IPS DF 19.7 (cell line): ENCODE data around the gene SLC12A4.

Experiments used
- DNase-seq: peaks from one replicate; pipeline ENCODE4 v3.0.0-alpha.2; 2013; ENCODE audit warnings: low read depth, low spot score

SLC12A4 gene

DNA sequence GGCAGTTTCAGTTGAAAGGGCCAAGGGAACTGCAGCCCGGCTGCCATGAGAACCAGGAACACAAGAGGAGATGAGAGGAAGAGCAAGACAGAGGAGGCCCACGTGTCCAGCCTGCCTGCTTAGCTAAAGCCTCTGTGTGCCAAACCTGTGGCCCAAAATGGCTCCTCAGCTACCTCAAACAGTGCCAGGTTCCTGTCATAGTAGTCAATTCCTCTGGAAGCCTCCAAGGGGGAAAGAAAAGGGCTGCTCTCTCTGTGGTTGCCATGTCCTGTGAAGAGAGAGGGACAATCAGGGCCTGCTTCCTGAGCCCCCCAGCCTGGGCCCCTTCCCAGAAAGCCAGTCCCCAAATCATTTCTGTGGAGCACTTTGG is 5.2 kb downstream of the SLC12A4 start:
- no peak for DNase-seq

DNA sequence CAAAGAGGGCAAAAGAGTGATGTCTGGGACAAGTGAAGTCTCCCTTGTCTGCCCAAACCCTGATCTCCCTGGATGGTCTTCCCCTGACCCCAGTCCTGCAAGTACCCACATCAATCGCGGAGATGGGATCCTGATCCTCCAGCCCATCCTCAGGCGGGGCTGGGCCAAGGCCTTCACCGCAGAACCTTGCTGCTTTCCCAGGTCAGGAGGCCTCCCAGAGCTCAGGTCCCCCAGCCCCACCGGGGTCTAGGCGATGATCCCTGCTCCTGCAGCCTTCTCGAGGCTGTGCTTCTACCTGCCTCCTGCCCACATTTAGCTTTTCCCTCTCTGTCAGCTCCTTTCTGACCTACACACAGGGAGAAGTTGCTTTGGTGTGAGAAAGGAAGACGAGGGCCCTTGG is 6.3 kb downstream of the SLC12A4 start:
- DNase-seq: no peak

DNA sequence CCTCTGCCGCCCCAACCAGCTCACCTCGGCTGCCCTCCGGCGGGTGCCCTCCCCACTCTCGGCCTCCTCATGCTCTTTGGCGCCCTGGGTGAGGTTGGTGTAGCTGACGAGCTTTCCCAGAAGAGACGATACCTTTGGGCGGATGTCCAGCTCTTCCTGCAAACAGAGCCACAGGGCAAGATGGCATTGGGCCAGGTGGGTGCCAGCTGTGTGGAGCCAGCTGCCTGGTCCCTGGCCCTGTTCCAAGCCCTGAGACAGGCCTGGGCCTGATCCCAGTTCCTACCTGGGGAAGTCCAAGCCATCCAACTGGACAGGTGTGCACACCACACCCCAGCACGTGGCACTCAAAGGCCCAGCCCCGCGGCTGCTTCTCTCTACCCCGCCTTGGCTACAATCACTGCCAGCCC is 6.9 kb downstream of the SLC12A4 start:
- DNase-seq: no peak

- DNase-seq: no peak
Measured at GRCh38 chr16:67959536-67960329, 8.7 kb downstream of the SLC12A4 start.

DNA sequence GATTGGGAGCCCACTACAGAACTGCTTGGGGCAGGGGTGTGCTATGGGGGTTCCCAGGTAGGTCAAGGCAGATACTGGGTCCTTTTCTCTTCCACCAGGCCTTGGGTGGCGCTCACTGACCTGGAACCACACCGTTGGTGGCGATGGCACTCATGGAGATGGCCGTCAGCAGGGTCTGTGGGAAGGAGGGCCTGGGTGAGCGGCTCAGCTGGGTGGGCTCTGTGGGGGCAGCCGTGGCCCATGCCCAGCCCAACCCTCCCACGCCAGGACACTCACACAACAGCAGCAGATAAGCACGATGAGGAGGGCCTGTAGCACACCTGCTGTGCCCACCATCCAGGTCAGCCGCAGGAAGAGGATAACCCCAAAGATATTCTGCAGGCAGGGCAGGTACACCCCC is 10.8 kb downstream of the SLC12A4 start:
- no peak for DNase-seq

DNA sequence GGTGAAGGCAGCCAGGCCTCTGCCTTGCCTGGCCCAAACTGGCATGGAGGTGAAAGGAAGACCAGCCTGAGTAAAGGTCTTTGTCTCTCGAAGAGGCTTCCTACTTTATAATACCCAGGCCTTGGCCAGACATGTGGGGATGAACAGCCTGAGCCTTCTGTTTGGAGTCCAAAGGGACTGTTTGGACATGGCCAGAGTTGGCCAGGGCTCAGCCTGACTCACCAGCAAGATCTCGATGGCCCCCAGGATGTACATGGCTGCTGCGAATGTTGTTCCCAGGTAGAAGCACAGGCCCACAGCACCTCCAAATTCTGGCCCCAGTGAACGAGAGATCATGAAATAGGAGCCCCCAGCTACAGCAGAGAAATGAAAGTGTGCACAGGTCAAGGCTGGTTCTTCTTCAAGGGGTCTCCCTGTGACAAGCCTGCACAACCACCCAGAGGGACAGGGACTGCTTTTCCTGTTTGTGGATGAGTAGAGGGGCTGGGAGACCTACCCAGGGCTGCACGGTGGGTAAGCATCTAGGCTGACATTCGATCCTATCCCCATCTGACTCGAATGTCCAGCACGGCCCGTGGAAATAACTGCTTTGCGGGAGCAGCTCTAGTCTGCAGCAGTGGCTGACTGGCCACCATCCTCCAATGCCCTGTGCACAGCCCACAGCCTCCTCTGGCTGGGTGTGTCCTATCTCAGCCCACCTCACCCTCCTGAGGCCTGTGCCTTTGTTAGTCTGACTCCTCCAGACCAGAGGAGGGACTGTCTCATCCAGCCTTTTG is 13.8 kb downstream of the SLC12A4 start:
- DNase-seq: no peak

- DNase-seq: no peak
Measured at GRCh38 chr16:67953641-67954375, 14.6 kb downstream of the SLC12A4 start.

- no peak for DNase-seq
Measured at GRCh38 chr16:67951485-67951884, 17.0 kb downstream of the SLC12A4 start.

DNA sequence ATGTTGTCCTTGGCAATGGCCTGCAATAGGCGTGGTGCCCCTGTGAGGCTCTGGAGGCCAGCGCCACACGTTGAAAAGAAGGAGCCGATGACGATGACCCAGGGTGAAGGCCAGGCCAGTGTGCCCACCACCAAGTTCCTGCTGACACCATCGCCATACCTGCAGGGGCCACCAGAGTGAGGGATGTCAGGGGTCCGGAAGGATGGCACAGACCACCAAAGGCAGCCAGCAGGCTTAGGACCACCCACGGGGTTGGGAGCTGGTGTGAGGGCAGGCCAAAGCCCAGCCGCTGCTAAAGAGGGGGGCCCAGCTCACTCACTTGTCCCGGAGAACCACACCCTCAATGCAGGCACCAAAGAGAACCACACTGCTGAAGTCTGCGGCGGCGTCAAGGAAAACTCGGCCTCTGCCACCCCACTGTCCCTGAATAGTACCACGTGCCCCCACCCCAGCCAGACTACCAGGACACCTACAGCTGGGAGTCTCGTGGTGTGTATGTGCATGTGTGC is 18.0 kb downstream of the SLC12A4 start:
- DNase-seq: no peak

DNA sequence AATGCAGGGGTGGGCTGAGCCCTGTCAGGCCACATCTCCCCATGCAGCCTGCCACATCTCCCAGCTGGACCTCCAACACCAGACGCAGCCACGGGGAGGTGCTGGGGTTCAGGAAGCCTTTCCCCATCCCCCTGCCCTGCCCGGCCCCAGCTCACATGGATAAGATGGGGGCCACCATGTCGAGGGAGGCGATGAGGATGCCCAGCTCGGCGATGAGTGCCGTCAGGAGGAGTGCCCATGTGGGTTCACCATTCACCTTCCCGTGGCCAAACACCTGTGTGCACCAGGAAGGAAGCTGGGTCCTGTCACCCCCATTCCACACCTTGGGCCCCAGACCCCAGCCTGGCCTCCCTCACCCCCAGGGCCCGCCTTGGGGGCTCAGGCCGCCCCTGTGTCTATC is 18.8 kb downstream of the SLC12A4 start:
- no peak for DNase-seq

GRCh38 chr16:67948015-67948414 is 20.4 kb downstream of the SLC12A4 start:
- DNase-seq: no peak

DNA sequence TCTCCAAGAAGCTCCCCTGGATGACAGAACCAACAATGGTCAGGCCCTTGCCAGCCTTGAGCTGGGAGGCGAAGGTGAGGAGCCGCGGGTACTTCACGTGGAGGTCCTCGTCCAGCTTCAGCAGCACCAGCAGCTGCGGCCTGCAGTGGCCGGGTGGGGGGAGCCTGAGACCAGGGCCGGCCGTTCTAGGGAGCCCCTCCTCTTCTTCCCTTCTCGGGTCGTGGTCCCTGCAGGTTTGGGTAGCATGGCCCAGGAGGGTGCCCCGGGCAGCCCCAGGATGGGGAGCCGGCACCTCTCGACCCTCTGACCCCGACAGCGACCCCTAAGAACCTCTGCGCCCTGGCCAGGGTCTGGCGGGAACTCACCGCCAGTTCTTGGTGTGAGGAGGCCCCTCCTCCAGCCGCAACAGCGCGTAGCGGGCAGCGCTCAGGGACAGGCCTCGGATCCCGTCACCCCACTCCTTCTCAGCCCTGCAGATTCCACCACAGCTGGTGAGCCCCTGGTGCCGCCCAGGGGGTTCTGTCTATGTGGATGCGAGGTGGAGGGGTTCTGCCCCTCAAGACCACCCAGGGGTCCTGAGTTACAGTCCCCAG is 21.4 kb downstream of the SLC12A4 start:
- DNase-seq: no peak

DNA sequence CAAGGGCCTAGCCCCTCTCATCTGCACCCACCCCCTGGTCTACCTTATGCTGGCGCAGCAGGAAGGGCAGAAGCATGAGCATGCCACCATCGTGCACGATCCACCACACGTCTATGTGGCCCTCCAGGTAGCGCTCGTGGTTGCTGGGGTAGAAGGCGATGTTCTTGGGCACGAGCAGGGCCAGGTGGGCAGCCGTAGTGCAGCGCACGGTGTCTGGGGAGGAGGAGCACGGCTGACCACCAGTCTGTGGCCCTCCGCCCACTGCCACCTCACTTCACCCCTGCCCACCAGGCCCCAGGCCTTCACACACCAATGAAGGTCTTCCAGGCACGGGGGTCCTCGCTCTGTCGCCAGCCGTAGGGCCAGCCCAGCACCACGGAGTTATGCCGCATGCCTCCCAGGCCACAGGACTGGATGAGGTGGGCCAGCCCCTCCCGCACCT is 22.3 kb downstream of the SLC12A4 start:
- DNase-seq: no peak

DNA sequence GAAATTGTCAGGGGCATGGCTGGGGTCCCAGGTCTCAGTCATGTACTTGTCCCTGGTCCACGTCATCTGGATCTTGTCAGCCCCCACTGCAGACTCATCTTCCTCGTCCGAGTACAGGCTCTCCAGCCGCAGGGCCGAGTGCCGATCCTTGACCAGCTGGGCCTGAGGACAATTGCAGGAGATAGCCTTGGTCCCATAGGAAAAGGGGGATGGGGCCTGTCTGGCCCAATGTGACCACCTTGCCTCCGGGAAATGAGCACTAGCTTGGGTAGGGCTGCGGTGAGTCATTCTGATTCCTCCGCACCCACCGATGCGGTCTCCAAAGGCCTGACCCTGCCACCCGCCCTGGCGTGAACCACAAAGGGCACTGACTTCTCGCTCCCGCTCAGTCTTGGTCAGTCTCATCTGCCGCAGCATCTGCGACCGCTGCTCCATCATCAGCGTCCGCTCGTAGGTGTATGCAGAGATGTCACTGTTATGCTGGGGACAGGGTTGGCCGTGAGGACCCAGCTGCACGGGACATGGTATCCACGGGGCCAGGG is 23.0 kb downstream of the SLC12A4 start:
- DNase-seq: no peak

GRCh38 chr16:67944690-67945391 is 23.6 kb downstream of the SLC12A4 start:
- no peak for DNase-seq

DNA sequence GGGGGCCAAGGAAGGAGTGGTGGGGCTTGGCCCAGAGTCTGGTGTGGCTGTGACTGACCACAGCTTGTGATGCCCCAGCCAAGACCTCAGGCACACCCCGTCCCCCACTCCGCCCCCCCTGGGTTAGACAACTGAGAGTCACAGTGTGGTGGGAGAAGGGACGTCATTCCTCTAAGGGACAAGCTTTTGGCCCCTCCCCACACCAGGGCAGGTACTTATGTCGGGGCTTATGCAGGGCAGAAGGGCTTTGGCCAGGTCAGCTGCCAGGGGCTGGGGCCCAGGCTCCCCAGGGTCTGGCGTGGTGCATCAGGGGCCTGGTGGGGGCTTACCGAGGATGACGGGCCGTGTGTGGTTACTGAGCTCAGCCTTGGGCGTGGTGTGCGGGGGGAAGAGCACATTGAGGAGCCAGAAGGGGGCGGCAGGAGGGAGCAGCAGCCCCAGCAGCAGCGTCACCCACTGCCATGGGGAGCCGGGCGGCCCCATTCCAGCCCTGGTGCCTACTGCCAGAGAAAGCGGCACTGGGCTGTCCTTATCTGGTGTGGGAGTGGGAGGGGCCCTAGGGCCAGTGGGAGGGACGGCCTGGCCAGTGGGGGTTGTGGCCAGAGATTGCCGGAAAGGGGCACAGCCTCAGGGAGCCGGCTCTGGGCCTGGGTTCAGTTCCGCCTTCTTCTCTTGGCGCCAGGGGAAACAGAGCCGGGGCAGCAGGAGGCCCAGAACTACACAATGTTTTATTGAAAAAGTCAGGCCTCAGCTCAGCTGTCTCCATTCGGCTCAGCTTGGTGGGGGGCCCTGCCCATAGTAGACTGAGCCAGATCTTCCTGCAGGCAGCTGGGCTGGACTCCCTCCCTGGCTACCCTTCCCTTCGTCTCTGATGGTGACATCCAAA is 24.6 kb downstream of the SLC12A4 start, which contains the start of gene LCAT:
LCAT (minus strand) TSS at position 502 of the 886 bp plus-strand sequence; CDS start at position 483, 19 bp downstream.
- DNase-seq: no peak

DNA sequence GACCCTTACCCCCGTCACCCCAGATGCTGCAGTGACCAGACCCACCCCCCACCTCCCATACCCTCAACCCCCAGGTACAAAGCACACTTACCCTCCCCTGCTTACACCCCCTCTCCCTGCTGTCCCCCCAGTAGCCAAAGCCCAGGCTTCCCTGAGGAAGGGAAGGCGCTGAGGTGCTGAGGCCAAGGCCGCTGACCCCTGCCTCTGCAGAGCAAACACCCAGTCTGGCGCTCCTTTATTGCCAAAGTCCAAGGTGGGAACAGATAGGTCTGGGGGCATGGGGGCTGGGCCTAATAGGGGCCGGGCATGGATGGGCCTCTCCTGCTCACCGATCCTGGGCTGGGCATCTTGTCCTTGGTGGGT is 25.2 kb downstream of the SLC12A4 start:
- no peak for DNase-seq

DNA sequence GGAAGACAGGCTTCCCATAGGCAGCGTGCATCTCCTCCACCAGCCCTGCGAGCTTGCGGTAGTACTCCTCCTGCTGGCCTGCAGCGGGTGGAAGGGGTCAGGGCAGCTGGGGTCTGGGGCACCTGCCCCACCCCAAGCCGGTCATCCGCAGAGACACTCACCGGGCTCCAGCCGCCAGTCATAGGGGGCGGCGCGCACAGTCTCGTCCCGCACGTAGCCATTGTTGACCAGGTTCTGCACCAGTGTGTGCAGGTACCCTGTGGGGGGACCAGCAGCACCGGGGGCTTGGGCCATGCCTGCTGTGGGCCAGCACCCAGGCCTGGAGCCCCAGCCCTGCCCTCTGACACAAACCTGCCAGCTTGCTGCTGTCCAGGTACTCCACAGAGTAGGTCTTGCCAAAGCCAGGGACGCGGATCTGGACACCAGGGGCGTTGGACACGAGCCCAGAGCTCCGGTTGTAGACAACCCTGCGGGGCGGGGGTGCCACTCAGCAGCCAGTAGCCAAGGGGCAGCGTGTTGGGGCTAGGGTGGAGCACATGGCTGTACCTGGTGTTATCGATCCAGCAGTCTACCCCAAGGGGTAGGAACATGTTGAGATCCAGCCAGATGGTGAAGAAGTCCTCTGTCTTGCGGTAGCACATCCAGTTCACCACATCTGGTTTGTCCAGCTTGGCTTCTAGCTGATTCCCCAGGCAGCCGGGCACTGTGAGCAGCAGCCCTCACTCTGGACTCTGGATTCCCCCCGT is 25.8 kb downstream of the SLC12A4 start:
- no peak for DNase-seq

DNA sequence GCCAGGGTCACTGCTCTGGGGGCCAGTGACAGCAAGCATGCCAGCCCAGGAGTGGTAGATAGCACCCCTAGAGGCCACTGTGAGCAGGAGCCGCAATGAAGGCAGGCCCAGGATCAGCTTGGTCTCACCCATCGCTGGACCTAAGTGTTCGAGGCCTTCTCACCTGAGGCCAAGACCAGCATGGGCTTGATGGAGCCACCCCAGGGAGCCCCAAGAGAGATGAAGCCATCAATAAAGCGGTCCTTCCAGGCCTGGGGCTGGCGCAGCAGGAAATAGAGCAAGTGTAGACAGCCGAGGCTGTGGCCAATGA is 26.3 kb downstream of the SLC12A4 start:
- DNase-seq: no peak
